Stimulated activated CD4-positive, alpha-beta T cell treated with anti-CD3 and anti-CD28 coated beads, Interleukin-12 subunit alpha, Interleukin-12 subunit beta, amount 100 ng/mL, for 4 hours (primary cell): ENCODE data around the gene ENO2.
"Not testable (repeated sequence)": the region's sequence is repeated elsewhere in the genome, so short reads cannot be mapped to it uniquely, and the experiment has no call there.

Experiments
- DNase-seq: peaks from one replicate; pipeline ENCODE4 v3.0.0-alpha.2; 2020

ENO2 gene

DNA sequence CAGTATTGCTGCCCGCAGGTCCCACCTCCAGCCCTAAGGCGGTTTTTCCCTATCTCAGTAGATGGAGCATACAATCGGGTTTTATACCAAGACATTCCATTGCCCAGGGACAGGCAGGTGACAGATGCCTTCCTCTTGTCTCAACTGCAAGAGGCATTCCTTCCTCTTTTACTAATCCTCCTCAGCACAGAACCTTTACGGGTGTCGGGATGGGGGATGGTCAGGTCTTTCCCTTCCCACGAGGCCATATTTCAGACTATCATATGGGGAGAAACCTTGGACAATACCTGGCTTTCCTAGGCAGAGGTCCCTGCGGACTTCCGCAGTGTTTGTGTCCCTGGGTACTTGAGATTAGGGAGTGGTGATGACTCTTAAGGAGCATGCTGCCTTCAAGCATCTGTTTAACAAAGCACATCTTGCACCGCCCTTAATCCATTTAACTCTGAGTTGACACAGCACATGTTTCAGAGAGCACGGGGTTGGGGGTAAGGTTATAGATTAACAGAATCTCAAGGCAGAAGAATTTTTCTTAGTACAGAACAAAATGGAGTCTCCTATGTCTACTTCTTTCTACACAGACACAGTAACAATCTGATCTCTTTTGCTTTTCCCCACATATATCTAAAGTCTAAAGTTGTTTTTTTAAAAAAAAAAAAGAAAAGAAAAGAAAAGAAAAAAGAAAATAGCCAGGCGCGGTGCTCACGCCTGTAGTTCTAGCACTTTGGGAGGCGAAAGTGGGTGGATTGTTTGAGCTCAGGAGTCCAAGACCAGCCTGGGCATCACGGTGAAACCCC, 28.0 kb upstream of the ENO2 start:
- not testable (repeated sequence) for DNase-seq

GRCh38 chr12:6887460-6887859, 26.9 kb upstream of the ENO2 start:
- no peak for DNase-seq

- no peak for DNase-seq
These were observed 26.0 kb upstream of the ENO2 start for GRCh38 chr12:6888360-6888759.

DNA sequence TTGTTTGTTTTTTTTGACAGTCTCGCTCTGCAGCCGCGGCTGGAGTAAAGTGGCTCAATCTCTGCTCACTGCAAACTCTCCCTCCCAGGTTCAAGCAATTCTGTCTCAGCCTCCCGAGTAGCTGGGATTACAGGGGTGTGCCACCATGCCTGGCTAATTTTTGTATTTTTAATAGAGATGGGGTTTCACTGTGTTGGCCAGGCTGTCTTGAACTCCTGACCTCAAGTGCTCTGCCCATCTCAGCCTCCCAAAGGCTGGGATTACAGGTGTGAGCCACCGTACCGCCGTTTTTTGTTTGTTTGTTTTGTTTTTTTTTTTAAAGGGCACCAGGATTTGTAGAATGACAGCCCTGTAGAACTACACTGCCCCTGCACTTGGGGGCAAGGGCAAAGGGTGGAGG, 25.6 kb upstream of the ENO2 start:
- not testable (repeated sequence) for DNase-seq

DNA sequence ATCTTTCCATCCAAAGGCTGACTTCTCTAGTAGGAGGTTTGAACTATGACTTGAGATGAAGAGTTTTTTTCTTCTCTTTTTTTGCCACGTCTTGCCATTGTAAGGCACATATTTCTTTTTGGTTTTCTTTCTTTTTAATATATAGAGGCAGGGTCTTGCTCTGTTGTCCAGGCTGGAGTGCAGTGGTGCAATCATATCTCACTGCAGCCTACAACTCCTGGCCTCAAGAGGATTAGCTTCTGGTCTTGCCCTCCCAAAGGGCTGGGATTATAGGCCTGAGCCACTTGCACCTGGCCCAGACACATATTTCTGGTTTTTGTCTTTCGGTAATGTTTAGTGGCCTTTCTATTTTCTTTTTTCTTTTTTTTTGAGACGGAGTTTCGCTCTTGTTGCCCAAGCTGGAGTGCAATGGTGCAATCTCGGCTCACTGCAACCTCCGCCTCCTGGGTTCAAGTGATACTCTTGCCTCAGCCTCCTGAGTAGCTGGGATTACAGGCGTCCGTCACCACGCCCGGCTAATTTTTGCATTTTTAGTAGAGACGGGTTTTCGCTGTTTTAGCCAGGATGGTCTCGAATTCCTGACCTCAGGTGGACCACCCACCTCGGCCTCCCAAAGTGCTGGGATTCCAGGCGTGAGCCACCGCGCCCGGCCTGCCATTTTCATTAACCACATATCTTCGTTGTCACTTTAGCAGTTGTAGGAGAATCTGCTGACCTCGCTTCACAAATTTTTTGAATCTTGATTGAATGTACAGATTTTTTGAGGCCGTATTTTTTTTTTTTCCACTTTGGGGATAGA, 24.4 kb upstream of the ENO2 start:
- not testable (repeated sequence) for DNase-seq

- DNase-seq = peak; percentile 99
These were observed 23.4 kb upstream of the ENO2 start for GRCh38 chr12:6890789-6891645.

- no peak for DNase-seq
These were observed 22.8 kb upstream of the ENO2 start for GRCh38 chr12:6891646-6892001.

GRCh38 chr12:6892683-6893082, 21.7 kb upstream of the ENO2 start:
- DNase-seq = not testable (repeated sequence)

DNA sequence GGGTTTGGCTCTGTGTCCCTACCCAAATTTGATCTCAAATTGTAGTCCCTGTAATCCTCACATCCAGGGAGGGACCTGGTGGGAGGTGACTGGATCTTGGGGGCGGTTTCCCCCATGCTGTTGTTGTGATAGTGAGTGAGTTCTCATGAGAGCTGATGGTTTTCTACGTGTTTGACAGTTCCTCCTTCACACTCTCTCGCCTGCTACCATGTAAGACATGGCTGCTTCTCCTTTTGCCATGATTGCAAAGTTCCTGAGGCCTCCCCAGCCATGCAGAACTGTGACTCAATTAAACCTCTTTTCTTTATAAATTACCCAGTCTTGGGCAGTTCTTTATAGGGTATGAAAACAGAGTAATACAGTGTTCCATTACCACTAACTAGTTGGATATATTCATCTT, 20.1 kb upstream of the ENO2 start:
- no peak for DNase-seq

DNA sequence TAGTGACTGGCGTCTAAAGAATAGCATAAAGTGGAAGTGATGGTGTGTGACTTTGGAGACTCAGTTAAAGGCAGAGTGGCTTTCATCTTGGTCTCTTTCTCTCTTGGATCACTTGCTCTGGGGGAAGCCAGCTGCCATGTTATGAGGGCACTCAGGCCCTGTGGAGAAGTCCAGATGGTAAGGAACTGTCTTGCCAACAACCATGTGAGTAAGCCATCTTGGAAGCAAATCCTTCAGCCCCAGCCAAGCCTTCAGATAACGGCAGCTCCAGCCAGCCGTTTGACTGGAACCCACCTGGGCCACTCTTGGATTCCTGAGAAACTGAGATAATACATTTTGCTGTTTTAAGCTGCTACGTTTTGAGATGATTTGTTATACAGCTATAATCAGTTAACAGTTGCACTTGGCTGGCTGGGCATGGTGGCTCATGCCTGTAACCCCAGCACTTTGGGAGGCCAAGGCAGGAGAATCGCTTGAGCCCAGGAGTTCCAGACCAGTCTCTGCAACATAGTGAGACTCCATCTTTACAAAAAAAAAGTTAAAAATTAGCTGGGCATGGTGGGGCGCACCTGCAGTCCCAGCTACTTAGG, 17.4 kb upstream of the ENO2 start:
- DNase-seq = no peak

GRCh38 chr12:6899427-6899826, 15.0 kb upstream of the ENO2 start:
- DNase-seq = no peak

- no peak for DNase-seq
These were observed 14.4 kb upstream of the ENO2 start for GRCh38 chr12:6899837-6900519.

DNA sequence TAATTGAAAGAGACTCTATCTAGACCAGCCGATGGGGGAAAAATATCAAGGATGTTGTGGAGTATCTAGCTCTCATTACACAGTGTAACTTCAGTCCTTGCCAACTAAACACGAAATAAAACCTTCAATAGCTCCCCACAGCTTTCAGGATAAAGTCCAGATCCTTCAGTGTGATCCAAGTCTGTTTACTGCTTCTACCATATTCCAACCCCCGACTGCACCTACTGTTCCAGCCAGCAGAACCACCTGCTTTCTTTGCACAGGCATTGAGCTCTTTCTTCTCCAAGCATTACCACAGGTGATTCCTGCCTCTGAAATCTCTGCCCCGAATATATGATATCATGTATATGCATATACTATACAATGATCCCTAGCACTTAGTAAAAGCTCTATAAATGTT, 11.9 kb upstream of the ENO2 start:
- no peak for DNase-seq

- no peak for DNase-seq
These were observed 10.7 kb upstream of the ENO2 start for GRCh38 chr12:6903722-6904121.

DNA sequence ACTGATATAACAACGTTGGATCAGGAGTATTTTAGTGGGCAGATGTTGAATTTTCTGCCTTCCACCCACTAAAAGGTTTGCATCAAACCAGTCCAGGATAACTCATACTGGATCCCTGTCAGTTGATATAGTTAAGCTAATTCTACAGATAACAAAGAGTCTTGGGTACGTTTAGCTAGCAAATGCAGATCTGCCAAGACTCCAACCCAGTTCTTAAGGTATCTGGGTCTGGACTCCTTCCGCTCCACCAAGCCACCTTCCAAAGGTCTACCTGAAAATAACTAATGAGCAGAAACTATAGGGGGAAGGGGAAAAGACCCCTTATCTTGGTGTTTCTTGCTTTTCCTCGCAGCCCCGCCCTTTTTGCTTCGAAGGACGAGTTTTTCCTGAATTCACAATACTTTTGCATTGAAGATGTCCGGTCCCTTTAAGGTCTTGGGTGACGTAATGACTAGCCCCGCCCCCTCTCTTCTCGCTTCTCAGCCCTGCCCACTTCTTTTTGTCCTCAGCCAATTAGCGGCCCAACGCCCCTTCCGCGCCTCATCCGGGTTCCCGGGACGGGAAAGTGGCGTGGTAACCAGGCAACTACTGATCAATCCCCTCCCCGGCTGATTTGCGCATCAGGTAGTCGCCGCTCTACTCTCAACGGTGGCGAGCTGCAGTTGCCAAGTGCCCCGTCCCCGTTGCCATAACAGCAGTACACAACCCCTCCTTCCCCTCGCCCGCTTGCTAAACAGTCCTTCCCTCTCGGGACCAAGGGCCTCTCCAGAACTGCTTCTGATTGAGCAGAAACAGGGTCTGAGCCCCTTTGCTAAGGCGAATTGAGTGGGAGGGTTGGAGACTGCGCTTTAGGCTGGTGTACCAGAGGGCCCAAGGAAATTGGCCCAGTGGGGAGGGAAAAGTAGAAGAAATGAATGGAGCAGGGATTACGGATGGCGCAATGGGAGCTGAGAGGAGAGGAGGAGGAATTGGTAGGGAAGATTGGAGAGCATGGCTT, 9.8 kb upstream of the ENO2 start, which contains the start of gene LRRC23:
LRRC23 (plus strand) TSS at position 543 of the 997 bp plus-strand sequence. CDS start 812 bp downstream, outside the sequence.
- DNase-seq = peak; percentile 95

- no peak for DNase-seq
These were observed 8.9 kb upstream of the ENO2 start for GRCh38 chr12:6905414-6906040.

DNA sequence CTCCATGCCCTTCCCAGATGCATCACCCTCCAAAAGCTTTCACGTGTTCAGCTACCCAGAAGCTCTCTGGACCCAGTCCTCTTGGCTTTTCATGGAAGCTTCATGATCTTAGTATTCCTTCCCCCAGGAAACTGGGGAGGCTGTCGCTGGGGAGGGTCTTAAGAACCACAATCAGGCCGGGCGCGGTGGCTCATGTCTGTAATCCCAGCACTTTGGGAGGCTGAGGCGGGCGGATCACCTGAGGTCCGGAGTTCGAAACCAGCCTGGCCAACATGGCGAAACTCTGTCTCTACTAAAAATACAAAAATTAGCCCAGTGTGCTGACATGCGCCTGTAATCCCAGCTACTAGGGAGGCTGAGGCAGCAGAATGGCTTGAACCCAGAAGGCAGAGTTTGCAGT, 6.2 kb upstream of the ENO2 start:
- not testable (repeated sequence) for DNase-seq

DNA sequence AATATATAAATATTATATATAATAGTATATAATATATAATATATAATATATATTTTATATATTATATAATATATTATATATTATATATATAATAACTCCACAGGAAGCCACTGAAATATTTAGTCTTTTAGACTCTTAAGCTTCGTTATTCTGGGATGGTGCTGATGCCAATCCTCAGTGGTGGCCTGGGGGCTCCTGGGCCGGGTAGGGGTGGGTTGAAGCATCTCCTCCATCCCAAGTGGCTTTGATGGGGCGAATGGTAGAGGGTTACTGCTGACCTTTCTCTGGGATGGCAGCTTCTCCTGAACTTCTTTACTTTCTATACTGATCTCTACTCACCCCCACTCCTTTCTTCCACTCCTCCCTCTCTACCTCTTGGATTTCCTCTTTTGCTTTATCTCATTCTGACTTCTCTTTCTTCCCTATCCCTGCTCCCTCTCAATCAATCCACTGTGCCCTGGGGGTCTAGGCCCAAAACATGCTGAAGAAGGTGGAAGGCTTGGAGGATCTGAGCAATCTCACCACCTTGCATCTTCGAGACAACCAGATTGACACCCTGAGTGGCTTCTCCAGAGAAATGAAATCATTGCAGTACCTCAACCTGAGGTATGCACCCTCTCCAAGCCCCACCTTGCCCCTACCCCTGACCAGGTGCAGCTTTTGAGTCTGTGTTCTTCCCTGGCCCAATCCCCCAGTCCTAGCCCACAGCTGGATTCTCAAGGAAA, 4.8 kb upstream of the ENO2 start:
- no peak for DNase-seq

DNA sequence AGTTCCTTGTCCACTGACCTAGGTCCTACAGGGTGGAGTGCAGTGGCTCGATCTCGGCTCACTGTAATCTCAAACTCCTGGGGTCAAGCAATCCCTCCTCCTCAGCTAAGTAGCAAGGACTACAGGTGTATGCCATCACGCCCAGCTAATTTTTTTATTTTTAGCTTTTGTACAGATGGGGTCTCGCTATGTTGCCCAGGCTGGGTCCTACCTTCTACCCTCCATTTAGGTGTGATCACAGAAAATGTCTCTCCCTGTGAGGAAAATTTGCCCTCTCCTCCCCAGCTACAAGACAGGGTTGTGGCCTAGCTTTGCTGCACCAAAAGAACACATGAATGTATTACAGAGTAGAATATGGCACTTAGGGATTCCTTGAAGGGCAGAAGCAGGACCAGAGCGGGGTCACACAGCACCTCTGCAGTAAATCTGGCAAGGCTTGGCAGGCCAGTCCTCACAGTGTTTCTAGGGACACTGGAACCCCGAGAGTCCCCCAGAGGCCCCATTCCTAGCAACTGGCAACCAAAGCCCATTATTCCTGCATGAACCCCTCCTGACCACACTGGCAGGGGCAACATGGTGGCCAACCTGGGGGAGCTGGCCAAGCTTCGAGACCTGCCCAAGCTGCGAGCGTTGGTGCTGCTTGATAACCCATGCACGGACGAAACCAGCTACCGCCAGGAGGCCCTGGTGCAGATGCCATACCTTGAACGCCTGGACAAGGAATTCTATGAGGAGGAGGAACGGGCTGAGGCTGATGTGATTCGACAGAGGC, 2.0 kb upstream of the ENO2 start:
- no peak for DNase-seq
